ENCODE measurements around the gene VPS18. TPM values are rescaled to one million over a fixed set of nuclear protein-coding genes. Genes with fewer than 3 reads are reported as not detected.

Gene VPS18
- total RNA-seq, 1 experiment from 2014 or later, result 13.2 TPM

GRCh38 chr15:40918146-40918798, 24.0 kb downstream of the VPS18 start:
- POLR2A ChIA-PET, result no interaction called here
- H3K27me3 Mint-ChIP-seq (ENCODE audit: insufficient read depth, unreplicated experiment), result no peaks in the 10 kb centered on the region
- CTCF ChIA-PET, result interaction anchor here (1.5 kb wide), 1 partner anchor 13 kb away, joined by 3 read pairs; no protein-coding TSS in a partner anchor
- no peak overlapping the region for H3K27ac Mint-ChIP-seq (ENCODE audit: low read depth, unreplicated experiment)
- BruUV-seq (replicated peaks), result no TSS peak
- no peak for DNase-seq (ENCODE audit: unreplicated experiment)
- H3K36me3 Mint-ChIP-seq (ENCODE audit: insufficient read depth, unreplicated experiment), result no peaks in the 10 kb centered on the region
- TF ChIP-seq, protein P1, sequence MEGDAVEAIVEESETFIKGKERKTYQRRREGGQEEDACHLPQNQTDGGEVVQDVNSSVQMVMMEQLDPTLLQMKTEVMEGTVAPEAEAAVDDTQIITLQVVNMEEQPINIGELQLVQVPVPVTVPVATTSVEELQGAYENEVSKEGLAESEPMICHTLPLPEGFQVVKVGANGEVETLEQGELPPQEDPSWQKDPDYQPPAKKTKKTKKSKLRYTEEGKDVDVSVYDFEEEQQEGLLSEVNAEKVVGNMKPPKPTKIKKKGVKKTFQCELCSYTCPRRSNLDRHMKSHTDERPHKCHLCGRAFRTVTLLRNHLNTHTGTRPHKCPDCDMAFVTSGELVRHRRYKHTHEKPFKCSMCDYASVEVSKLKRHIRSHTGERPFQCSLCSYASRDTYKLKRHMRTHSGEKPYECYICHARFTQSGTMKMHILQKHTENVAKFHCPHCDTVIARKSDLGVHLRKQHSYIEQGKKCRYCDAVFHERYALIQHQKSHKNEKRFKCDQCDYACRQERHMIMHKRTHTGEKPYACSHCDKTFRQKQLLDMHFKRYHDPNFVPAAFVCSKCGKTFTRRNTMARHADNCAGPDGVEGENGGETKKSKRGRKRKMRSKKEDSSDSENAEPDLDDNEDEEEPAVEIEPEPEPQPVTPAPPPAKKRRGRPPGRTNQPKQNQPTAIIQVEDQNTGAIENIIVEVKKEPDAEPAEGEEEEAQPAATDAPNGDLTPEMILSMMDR (IDR thresholded peaks at IDR 0.05; ENCODE audit: unreplicated experiment), result no peak
- intact Hi-C loops (cut with micrococcal nuclease), result no loop called here
- H3K4me3 Mint-ChIP-seq (ENCODE audit: unreplicated experiment), result no peak overlapping the region
- no peaks in the 10 kb centered on the region for H3K4me1 Mint-ChIP-seq (ENCODE audit: insufficient read depth, unreplicated experiment)
- no peaks in the 10 kb centered on the region for H3K9me3 Mint-ChIP-seq (ENCODE audit: unreplicated experiment)

- Mint-ChIP-seq H3K4me1 (ENCODE audit: insufficient read depth, unreplicated experiment) (no peaks in the 10 kb centered on the region), H3K4me3 (ENCODE audit: unreplicated experiment) (no peak overlapping the region), H3K36me3 (ENCODE audit: insufficient read depth, unreplicated experiment) (no peaks in the 10 kb centered on the region), H3K9me3 (ENCODE audit: unreplicated experiment) (no peaks in the 10 kb centered on the region), H3K27ac (ENCODE audit: low read depth, unreplicated experiment) (no peak overlapping the region), H3K27me3 (ENCODE audit: insufficient read depth, unreplicated experiment) (no peaks in the 10 kb centered on the region)
- POLR2A ChIA-PET, result no interaction called here
- CTCF ChIA-PET, result interaction anchor here (0.6 to 1.6 kb wide), 3 partner anchors 12 to 22 kb away, joined by 3 to 9 read pairs (median 3); no protein-coding TSS in a partner anchor
- TF ChIP-seq, protein P1 (IDR thresholded peaks at IDR 0.05; ENCODE audit: unreplicated experiment), result no peak
- intact Hi-C loops (cut with micrococcal nuclease), result no loop called here
- no peak for DNase-seq (ENCODE audit: unreplicated experiment)
- no TSS peak for BruUV-seq (replicated peaks)
These were observed 24.6 kb downstream of the VPS18 start for GRCh38 chr15:40918799-40919392.

- no TSS peak for BruUV-seq (replicated peaks)
- Mint-ChIP-seq H3K4me3 (ENCODE audit: unreplicated experiment) (no peak overlapping the region), H3K4me1 (ENCODE audit: insufficient read depth, unreplicated experiment) (no peaks in the 10 kb centered on the region), H3K36me3 (ENCODE audit: insufficient read depth, unreplicated experiment) (no peaks in the 10 kb centered on the region), H3K27ac (ENCODE audit: low read depth, unreplicated experiment) (no peak overlapping the region), H3K9me3 (ENCODE audit: unreplicated experiment) (no peaks in the 10 kb centered on the region), H3K27me3 (ENCODE audit: insufficient read depth, unreplicated experiment) (peaks cover 6% of the 10 kb centered on the region)
- TF ChIP-seq, protein P1 (IDR thresholded peaks at IDR 0.05; ENCODE audit: unreplicated experiment), result no peak
- ChIA-PET CTCF (interaction anchor here (1.0 to 1.3 kb wide), 2 partner anchors 18 to 262 kb away, joined by 4 read pairs; no protein-coding TSS in a partner anchor), POLR2A (interaction anchor here (0.6 kb wide), 1 partner anchor 241 kb away, joined by 3 read pairs; no protein-coding TSS in a partner anchor)
- intact Hi-C loops (cut with micrococcal nuclease), result no loop called here
- no peak for DNase-seq (ENCODE audit: unreplicated experiment)
These were observed 27.8 kb downstream of the VPS18 start for GRCh38 chr15:40921949-40922607.

- POLR2A ChIA-PET, result no interaction called here
- no peak for DNase-seq (ENCODE audit: unreplicated experiment)
- Mint-ChIP-seq H3K4me3 (ENCODE audit: unreplicated experiment) (no peak overlapping the region), H3K27ac (ENCODE audit: low read depth, unreplicated experiment) (no peak overlapping the region), H3K9me3 (ENCODE audit: unreplicated experiment) (no peaks in the 10 kb centered on the region), H3K4me1 (ENCODE audit: insufficient read depth, unreplicated experiment) (no peaks in the 10 kb centered on the region), H3K27me3 (ENCODE audit: insufficient read depth, unreplicated experiment) (peaks cover 11% of the 10 kb centered on the region), H3K36me3 (ENCODE audit: insufficient read depth, unreplicated experiment) (no peaks in the 10 kb centered on the region)
- TF ChIP-seq, protein P1 (IDR thresholded peaks at IDR 0.05; ENCODE audit: unreplicated experiment), result no peak
- no TSS peak for BruUV-seq (replicated peaks)
- CTCF ChIA-PET, result interaction anchor here (1.3 kb wide), 1 partner anchor 18 kb away, joined by 4 read pairs; no protein-coding TSS in a partner anchor
- intact Hi-C loops (cut with micrococcal nuclease), result no loop called here
These were observed 28.4 kb downstream of the VPS18 start for GRCh38 chr15:40922608-40923005.

Data from MCF 10A (cell line).